ENCODE results near the gene ZYX.

The ZYX gene

GRCh38 chr7:143359771-143360353, 21.3 kb upstream of the ZYX start:
- H2BK15ac ChIP-seq (replicated peaks; ENCODE audit: low read depth), result no peak overlapping the region

GRCh38 chr7:143360788-143361551, 20.2 kb upstream of the ZYX start:
- DNase-seq, result no peak
- H3K4me1 ChIP-seq (ENCODE audit: control insufficient read depth, low read depth, low read length), result peaks cover 2% of the 10 kb centered on the region
- peak overlapping the region; percentile 8 for H3K18ac ChIP-seq (ENCODE audit: low read length)
- H2BK120ac ChIP-seq (ENCODE audit: low read depth, low read length), result no peak overlapping the region
- H3K9ac ChIP-seq (ENCODE audit: low read length), result no peak overlapping the region
- no peak overlapping the region for H3K4me3 ChIP-seq (ENCODE audit: low read length)
- no peak overlapping the region for H2AK5ac ChIP-seq (ENCODE audit: low read length)
- peak overlapping the region; percentile 22 for H3K56ac ChIP-seq (ENCODE audit: low read length)
- H4K5ac ChIP-seq (ENCODE audit: low read length), result no peak overlapping the region
- peak overlapping the region; percentile 6 for H3K4me2 ChIP-seq (ENCODE audit: low read length)
- no CpG with 5 or more reads among the region's 19 CpGs for WGBS (ENCODE audit: extremely low coverage, insufficient coverage, low lambda C conversion rate)
- H3K27me3 ChIP-seq (ENCODE audit: insufficient read depth, low read length, poor library complexity), result no peaks in the 10 kb centered on the region
- H3K79me1 ChIP-seq (ENCODE audit: low read length), result no peaks in the 10 kb centered on the region
- no peaks in the 10 kb centered on the region for H3K36me3 ChIP-seq (ENCODE audit: control insufficient read depth, insufficient read depth, low read length)
- H3K79me2 ChIP-seq (ENCODE audit: control insufficient read depth, insufficient read depth, low read length), result no peaks in the 10 kb centered on the region
- H3K27ac ChIP-seq (ENCODE audit: low read depth, low read length), result no peak overlapping the region
- H3K4ac ChIP-seq (ENCODE audit: low read depth, low read length), result no peak overlapping the region
- no peak overlapping the region for H3K23ac ChIP-seq (ENCODE audit: low read length)
- H4K8ac ChIP-seq (ENCODE audit: low read depth, low read length), result no peak overlapping the region
- no peak overlapping the region for H2BK15ac ChIP-seq (replicated peaks; ENCODE audit: low read depth)
- no peak overlapping the region for H2BK5ac ChIP-seq (ENCODE audit: low read length)

More at GRCh38 chr7:143359771-143360353, 21.3 kb upstream of the ZYX start:
- no peak overlapping the region for H3K27ac ChIP-seq (ENCODE audit: low read depth, low read length)
- WGBS (ENCODE audit: extremely low coverage, insufficient coverage, low lambda C conversion rate), result no CpG with 5 or more reads among the region's 11 CpGs
- H3K56ac ChIP-seq (ENCODE audit: low read length), result no peak overlapping the region
- no peak overlapping the region for H2BK120ac ChIP-seq (ENCODE audit: low read depth, low read length)
- no peak overlapping the region for H2AK5ac ChIP-seq (ENCODE audit: low read length)
- H3K27me3 ChIP-seq (ENCODE audit: insufficient read depth, low read length, poor library complexity), result no peaks in the 10 kb centered on the region
- no peak overlapping the region for H3K18ac ChIP-seq (ENCODE audit: low read length)
- no peak overlapping the region for H3K4ac ChIP-seq (ENCODE audit: low read depth, low read length)
- H3K4me2 ChIP-seq (ENCODE audit: low read length), result no peak overlapping the region
- no peak overlapping the region for H2BK5ac ChIP-seq (ENCODE audit: low read length)
- no peak overlapping the region for H4K8ac ChIP-seq (ENCODE audit: low read depth, low read length)
- H4K5ac ChIP-seq (ENCODE audit: low read length), result no peak overlapping the region
- H3K9ac ChIP-seq (ENCODE audit: low read length), result no peak overlapping the region
- H3K4me1 ChIP-seq (ENCODE audit: control insufficient read depth, low read depth, low read length), result peaks cover 2% of the 10 kb centered on the region
- H3K79me1 ChIP-seq (ENCODE audit: low read length), result no peaks in the 10 kb centered on the region
- H3K4me3 ChIP-seq (ENCODE audit: low read length), result no peak overlapping the region
- H3K36me3 ChIP-seq (ENCODE audit: control insufficient read depth, insufficient read depth, low read length), result no peaks in the 10 kb centered on the region
- H3K79me2 ChIP-seq (ENCODE audit: control insufficient read depth, insufficient read depth, low read length), result no peaks in the 10 kb centered on the region
- H3K23ac ChIP-seq (ENCODE audit: low read length), result peak overlapping the region; percentile 66
- DNase-seq, result no peak

GRCh38 chr7:143361552-143362130, 19.5 kb upstream of the ZYX start:
- Histone ChIP-seq H4K5ac (ENCODE audit: low read length) (no peak overlapping the region), H2BK120ac (ENCODE audit: low read depth, low read length) (no peak overlapping the region), H3K4me3 (ENCODE audit: low read length) (peak overlapping the region; percentile 29), H3K4me1 (ENCODE audit: control insufficient read depth, low read depth, low read length) (peaks cover 2% of the 10 kb centered on the region), H2BK5ac (ENCODE audit: low read length) (no peak overlapping the region), H3K4ac (ENCODE audit: low read depth, low read length) (no peak overlapping the region), H4K8ac (ENCODE audit: low read depth, low read length) (no peak overlapping the region), H3K56ac (ENCODE audit: low read length) (peak overlapping the region; percentile 87), H3K36me3 (ENCODE audit: control insufficient read depth, insufficient read depth, low read length) (no peaks in the 10 kb centered on the region), H3K18ac (ENCODE audit: low read length) (peak overlapping the region; percentile 76), H2BK15ac (replicated peaks; ENCODE audit: low read depth) (no peak overlapping the region), H3K27me3 (ENCODE audit: insufficient read depth, low read length, poor library complexity) (no peaks in the 10 kb centered on the region), H3K27ac (ENCODE audit: low read depth, low read length) (no peak overlapping the region), H2AK5ac (ENCODE audit: low read length) (no peak overlapping the region), H3K9ac (ENCODE audit: low read length) (peak overlapping the region; percentile 49), H3K4me2 (ENCODE audit: low read length) (peak overlapping the region; percentile 27), H3K79me1 (ENCODE audit: low read length) (no peaks in the 10 kb centered on the region), H3K79me2 (ENCODE audit: control insufficient read depth, insufficient read depth, low read length) (no peaks in the 10 kb centered on the region), H3K23ac (ENCODE audit: low read length) (no peak overlapping the region)
- no peak for DNase-seq
- WGBS (ENCODE audit: extremely low coverage, insufficient coverage, low lambda C conversion rate), result no CpG with 5 or more reads among the region's 46 CpGs

GRCh38 chr7:143362131-143363015, 18.8 kb upstream of the ZYX start, which contains the start of gene FAM131B:
Gene FAM131B, minus strand, starts transcription at chr7:143362713. Its CDS starts 110 bp downstream, at chr7:143362603.
- Histone ChIP-seq H3K23ac (ENCODE audit: low read length) (no peak within 1 kb of the TSS), H3K4me2 (ENCODE audit: low read length) (peak within 1 kb of the TSS; percentile 75), H3K27me3 (ENCODE audit: insufficient read depth, low read length, poor library complexity) (no peaks in the 10 kb centered on the region), H3K56ac (ENCODE audit: low read length) (peak within 1 kb of the TSS; percentile 87), H3K79me2 (ENCODE audit: control insufficient read depth, insufficient read depth, low read length) (no peaks in the 10 kb centered on the region), H3K18ac (ENCODE audit: low read length) (peak within 1 kb of the TSS; percentile 76), H3K4me3 (ENCODE audit: low read length) (peak within 1 kb of the TSS; percentile 77), H3K9ac (ENCODE audit: low read length) (peak within 1 kb of the TSS; percentile 72), H2AK5ac (ENCODE audit: low read length) (no peak within 1 kb of the TSS), H3K36me3 (ENCODE audit: control insufficient read depth, insufficient read depth, low read length) (no peaks in the 10 kb centered on the region), H2BK120ac (ENCODE audit: low read depth, low read length) (no peak within 1 kb of the TSS), H2BK15ac (replicated peaks; ENCODE audit: low read depth) (no peak within 1 kb of the TSS), H3K79me1 (ENCODE audit: low read length) (no peaks in the 10 kb centered on the region), H3K4me1 (ENCODE audit: control insufficient read depth, low read depth, low read length) (peaks cover 2% of the 10 kb centered on the region), H3K27ac (ENCODE audit: low read depth, low read length) (peak within 1 kb of the TSS; percentile 54), H2BK5ac (ENCODE audit: low read length) (no peak within 1 kb of the TSS), H4K8ac (ENCODE audit: low read depth, low read length) (no peak within 1 kb of the TSS), H4K5ac (ENCODE audit: low read length) (no peak within 1 kb of the TSS), H3K4ac (ENCODE audit: low read depth, low read length) (no peak within 1 kb of the TSS)
- DNase-seq, result no peak
- no CpG with 5 or more reads among the region's 112 CpGs for WGBS (ENCODE audit: extremely low coverage, insufficient coverage, low lambda C conversion rate)

GRCh38 chr7:143363016-143363937, 17.9 kb upstream of the ZYX start:
- no CpG with 5 or more reads among the region's 19 CpGs for WGBS (ENCODE audit: extremely low coverage, insufficient coverage, low lambda C conversion rate)
- H2BK5ac ChIP-seq (ENCODE audit: low read length), result no peak overlapping the region
- H3K36me3 ChIP-seq (ENCODE audit: control insufficient read depth, insufficient read depth, low read length), result no peaks in the 10 kb centered on the region
- DNase-seq, result no peak
- peaks cover 2% of the 10 kb centered on the region for H3K4me1 ChIP-seq (ENCODE audit: control insufficient read depth, low read depth, low read length)
- H4K8ac ChIP-seq (ENCODE audit: low read depth, low read length), result no peak overlapping the region
- peak overlapping the region; percentile 38 for H3K9ac ChIP-seq (ENCODE audit: low read length)
- H2AK5ac ChIP-seq (ENCODE audit: low read length), result no peak overlapping the region
- no peaks in the 10 kb centered on the region for H3K27me3 ChIP-seq (ENCODE audit: insufficient read depth, low read length, poor library complexity)
- no peak overlapping the region for H3K23ac ChIP-seq (ENCODE audit: low read length)
- H3K4ac ChIP-seq (ENCODE audit: low read depth, low read length), result no peak overlapping the region
- H4K5ac ChIP-seq (ENCODE audit: low read length), result no peak overlapping the region
- H3K4me2 ChIP-seq (ENCODE audit: low read length), result peak overlapping the region; percentile 7
- H3K56ac ChIP-seq (ENCODE audit: low read length), result peak overlapping the region; percentile 2
- peak overlapping the region; percentile 76 for H3K18ac ChIP-seq (ENCODE audit: low read length)
- H3K27ac ChIP-seq (ENCODE audit: low read depth, low read length), result no peak overlapping the region
- no peak overlapping the region for H2BK120ac ChIP-seq (ENCODE audit: low read depth, low read length)
- H2BK15ac ChIP-seq (replicated peaks; ENCODE audit: low read depth), result no peak overlapping the region
- H3K79me2 ChIP-seq (ENCODE audit: control insufficient read depth, insufficient read depth, low read length), result no peaks in the 10 kb centered on the region
- no peaks in the 10 kb centered on the region for H3K79me1 ChIP-seq (ENCODE audit: low read length)
- no peak overlapping the region for H3K4me3 ChIP-seq (ENCODE audit: low read length)
